Measurements from ENCODE around the gene KRTAP6-1.

DNA sequence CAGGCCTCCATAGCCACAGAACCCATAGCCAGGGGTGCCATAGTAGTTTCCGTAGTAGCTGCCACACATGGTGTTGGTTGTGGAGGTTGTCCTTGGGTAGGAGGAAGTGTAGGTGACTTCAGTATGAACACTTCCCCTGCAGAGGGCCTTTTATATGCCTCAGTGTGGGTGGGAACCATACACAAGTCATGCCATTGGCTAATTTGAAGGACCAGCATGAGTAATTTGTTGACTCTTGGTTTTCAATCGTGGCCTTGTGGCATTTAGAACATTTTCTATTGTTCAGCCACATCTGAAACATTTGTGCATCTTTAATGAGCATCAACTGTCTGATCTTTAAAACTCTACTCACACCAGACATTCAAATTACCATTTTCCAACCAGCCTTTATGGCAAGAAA is at the start of gene KRTAP6-1:
- TF ChIP-seq, protein P1, sequence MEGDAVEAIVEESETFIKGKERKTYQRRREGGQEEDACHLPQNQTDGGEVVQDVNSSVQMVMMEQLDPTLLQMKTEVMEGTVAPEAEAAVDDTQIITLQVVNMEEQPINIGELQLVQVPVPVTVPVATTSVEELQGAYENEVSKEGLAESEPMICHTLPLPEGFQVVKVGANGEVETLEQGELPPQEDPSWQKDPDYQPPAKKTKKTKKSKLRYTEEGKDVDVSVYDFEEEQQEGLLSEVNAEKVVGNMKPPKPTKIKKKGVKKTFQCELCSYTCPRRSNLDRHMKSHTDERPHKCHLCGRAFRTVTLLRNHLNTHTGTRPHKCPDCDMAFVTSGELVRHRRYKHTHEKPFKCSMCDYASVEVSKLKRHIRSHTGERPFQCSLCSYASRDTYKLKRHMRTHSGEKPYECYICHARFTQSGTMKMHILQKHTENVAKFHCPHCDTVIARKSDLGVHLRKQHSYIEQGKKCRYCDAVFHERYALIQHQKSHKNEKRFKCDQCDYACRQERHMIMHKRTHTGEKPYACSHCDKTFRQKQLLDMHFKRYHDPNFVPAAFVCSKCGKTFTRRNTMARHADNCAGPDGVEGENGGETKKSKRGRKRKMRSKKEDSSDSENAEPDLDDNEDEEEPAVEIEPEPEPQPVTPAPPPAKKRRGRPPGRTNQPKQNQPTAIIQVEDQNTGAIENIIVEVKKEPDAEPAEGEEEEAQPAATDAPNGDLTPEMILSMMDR (conservative IDR thresholded peaks at IDR 0.05): no peak
- no peak for TF ChIP-seq EZH2 (IDR thresholded peaks at IDR 0.05; ENCODE audit: low read depth)
